GM21576 (cell line): Measurements from ENCODE around the gene ARMH3.
A peak's percentile ranks its signal among the peaks of the same experiment; 100 is the strongest.
"Not testable (repeated sequence)": the region's sequence is repeated elsewhere in the genome, so short reads cannot be mapped to it uniquely, and the experiment has no call there.

Source experiments
- ATAC-seq: cut with Tn5 transposase; IDR thresholded peaks from one replicate; pipeline ENCODE4 v1.9.1; 2021; ENCODE audit warnings: mild to moderate bottlenecking, moderate library complexity; ENCODE audit not compliant: unreplicated experiment

The ARMH3 gene

DNA sequence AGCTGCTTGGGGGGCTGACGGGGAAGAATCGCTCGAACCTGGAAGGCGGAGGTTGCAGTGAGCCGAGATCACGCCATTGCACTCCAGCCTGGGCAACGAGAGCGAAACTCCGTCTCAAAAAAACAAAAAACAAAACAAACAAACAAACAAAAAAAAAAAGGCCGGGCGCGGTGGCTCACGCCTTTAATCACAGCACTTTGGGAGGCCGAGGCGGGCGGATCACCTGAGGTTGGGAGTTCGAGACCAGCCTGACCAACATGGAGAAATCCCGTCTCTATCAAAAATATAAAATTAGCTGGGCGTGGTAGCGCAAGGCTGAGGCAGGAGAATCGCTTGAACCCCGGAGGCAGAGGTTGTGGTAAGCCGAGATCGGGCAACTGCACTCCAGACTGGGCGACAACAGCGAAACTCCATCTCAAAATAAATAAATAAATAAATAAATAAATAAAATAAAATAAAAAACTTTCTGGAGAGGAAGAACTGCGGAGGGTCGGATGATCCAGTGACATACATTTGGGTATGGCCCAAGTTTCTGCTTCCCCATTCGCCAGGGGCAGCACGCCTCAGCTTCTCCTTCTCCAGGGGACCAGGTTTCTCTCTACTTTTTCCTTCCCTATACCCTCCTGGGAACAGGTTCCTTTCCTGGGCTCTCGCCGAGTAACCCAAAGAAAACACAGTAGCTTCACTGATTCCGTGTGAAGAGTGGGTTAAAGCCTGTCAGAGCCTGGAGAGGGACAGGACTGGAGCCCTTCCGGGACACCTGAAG, 909 bp downstream of the ARMH3 start:
- not testable (repeated sequence) for ATAC-seq

- ATAC-seq = no peak
These were observed 9.9 kb downstream of the ARMH3 start for GRCh38 chr10:102046095-102046494.

- ATAC-seq = no peak
These were observed 10.7 kb downstream of the ARMH3 start for GRCh38 chr10:102045292-102045691.

DNA sequence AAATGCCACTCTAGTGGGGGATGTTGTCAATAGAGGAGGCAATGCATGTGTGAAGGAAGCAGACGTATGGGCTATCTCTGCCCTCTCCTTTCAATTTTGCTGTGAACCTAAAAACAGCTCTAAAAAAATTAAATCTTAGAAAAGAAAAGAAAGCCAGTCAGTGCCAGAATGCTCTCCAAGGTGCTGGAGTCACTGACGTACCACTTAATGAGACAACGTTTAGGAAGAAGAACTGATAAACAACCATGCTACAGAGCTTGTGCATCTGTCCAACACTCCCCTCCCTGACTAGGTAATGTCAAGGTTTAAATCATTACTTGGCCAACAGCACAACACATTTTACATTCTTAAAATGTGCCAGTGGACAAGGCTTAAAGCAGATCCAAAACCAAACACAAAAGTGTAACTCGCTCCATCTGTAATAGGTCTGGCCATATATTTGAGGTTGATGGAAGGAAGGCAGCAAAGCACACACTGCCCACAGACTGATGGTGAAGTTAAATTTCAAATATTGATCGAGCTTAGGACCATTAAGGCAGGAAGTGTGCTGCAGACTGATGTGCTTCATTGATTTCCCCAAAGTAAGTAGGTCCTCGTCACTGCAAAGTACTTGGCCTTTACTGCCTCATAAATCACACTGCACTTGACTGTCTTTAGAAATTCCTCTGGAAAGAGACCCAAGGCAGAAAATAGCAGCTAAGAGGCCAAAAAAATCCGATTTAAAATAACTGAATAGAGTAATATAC, 15.5 kb downstream of the ARMH3 start:
- no peak for ATAC-seq

GRCh38 chr10:102038410-102038809, 17.6 kb downstream of the ARMH3 start:
- ATAC-seq = no peak

- ATAC-seq = not testable (repeated sequence)
These were observed 20.2 kb downstream of the ARMH3 start for GRCh38 chr10:102035807-102036206.

- ATAC-seq = no peak
These were observed 22.2 kb downstream of the ARMH3 start for GRCh38 chr10:102033787-102034186.

- ATAC-seq = no peak
These were observed 28.7 kb downstream of the ARMH3 start for GRCh38 chr10:102027261-102027660.

GRCh38 chr10:102024799-102025198, 31.2 kb downstream of the ARMH3 start:
- no peak for ATAC-seq

DNA sequence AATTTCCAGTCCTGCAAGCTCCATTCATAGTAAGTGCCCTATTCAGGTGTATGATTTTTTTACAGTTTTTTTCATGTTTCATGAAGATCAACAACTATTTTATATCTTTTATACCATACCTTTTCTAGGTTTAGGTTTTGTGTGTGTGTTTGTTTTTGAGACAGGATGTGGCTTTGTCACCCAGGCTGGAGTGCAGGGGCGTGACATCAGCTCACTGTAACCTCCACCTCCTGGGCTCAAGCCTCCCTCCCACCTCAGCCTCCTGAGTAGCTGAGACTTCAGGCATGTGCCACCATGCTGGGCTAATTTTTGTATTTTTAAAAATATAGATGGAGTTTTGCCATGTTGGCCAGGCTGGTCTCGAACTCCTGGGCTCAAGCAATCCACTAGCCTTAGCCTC, 35.0 kb downstream of the ARMH3 start:
- no peak for ATAC-seq

- ATAC-seq = no peak
These were observed 38.7 kb downstream of the ARMH3 start for GRCh38 chr10:102017295-102017694.

DNA sequence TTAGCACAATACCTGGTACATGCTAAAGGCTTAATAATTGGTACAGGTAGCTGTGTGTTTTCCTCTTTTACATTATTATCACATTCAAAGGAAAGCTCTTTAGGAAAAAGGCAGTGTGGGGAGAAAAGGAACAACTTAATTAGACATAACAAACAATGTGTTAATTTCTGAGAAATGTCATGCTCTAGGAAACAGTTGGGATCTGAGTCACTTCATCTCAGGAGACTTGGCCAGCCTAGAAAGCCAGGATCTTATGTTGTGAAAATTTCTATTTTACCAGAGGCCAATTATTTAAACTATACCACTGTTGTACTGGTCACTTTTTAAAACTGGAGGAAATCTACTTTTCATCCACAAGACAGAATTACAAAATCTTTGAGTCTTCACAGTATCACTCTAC, 39.6 kb downstream of the ARMH3 start:
- no peak for ATAC-seq

- no peak for ATAC-seq
These were observed 45.0 kb downstream of the ARMH3 start for GRCh38 chr10:102010961-102011360.

GRCh38 chr10:102009801-102010425, 46.1 kb downstream of the ARMH3 start:
- peak; percentile 73 for ATAC-seq

- ATAC-seq = no peak
These were observed 48.2 kb downstream of the ARMH3 start for GRCh38 chr10:102007796-102008195.

GRCh38 chr10:102007031-102007430, 48.9 kb downstream of the ARMH3 start:
- not testable (repeated sequence) for ATAC-seq

DNA sequence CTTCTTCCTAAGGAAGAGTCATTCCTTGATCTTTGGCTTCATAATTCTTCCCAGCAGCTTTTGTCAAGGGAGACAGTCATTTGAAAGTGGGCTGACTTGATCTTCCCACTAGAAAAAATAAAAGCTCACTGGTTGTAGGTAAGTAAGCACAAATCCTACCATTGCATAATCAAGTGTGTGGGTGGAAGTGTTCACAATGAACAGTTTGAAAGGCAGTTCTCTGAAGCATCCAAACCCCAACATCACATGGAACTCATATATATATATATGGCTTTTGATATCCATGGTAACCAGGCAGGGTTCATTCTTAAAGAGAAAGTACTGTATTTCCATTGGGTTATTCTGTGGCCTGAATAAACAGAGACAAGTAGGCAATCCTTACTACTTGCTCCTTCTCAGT, 51.6 kb downstream of the ARMH3 start:
- ATAC-seq = no peak

- no peak for ATAC-seq
These were observed 52.4 kb downstream of the ARMH3 start for GRCh38 chr10:102003541-102003940.

GRCh38 chr10:102001435-102002068, 54.4 kb downstream of the ARMH3 start:
- ATAC-seq = peak; percentile 69

- ATAC-seq = no peak
These were observed 58.2 kb downstream of the ARMH3 start for GRCh38 chr10:101997803-101998202.

DNA sequence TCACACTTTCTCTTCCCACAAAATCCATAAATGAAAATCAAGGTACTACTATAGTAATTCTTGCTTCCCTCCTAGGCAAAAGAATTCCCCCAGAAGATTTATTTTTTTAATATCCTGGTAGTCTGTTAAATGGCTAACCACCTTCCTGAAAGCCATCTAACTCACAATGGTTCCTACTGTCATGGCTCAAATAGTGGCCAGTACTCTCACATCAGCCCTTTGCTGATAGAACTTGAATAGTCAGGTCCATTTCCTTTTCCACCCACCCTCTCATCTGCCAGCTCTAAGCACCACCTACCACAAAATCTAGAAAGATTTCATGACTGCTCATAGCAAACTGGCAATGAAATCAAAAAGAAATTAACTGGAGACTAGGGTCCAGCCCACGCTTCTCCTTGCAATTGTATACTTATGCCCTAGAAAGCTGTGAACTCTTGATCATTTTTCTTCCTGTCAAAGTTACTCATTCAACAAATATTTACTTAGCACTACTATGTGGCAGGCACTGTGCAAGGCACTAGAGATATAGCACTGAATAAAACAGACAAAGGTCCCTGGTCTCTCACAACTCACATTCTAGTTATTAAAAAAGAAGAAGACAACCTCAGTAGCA, 60.4 kb downstream of the ARMH3 start:
- no peak for ATAC-seq
